GM12864 (cell line): Measurements from ENCODE around the gene CISD3.

Experiments used
- DNase-seq: peaks from one replicate; pipeline ENCODE4 v3.0.0-alpha.2; 2011; ENCODE audit warnings: low read depth
- H3K4me3 ChIP-seq: 2 replicates; pipeline ENCODE4 v1.5.1; 2011; ENCODE audit warnings: mild to moderate bottlenecking, low read depth, low read length, control low read depth
- TF ChIP-seq, protein P1 (sequence below): IDR thresholded peaks from 2 replicates; pipeline ENCODE4 v1.5.1; 2011; ENCODE audit warnings: low read depth, mild to moderate bottlenecking, moderate library complexity, low read length, control low read depth, inconsistent platforms; ENCODE audit errors: missing control alignments

CISD3 gene

DNA sequence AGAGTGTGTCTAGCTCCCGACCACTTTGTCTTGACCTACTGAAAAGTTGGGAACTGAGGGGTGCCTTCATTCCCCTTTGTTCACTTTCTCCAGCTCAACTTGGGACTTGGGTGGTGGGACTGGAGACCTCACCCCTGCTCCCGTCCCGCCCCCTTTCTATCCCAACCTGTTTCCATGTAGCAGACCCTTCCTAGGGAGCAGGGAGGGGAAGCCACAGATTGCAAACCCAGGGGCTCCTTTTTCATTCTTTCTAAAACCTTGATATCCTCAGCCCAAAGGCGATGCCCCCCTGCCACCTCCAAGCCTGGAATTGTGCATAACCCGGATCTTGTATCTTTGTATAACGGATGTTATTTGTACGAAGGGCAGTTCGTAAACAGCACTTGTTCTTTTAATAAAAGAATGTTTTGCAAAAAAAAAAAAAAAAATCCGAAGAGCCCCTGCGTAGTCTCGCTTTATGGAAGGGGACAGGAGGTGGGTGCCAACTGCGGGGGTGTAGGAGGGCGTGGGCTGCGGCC, 714 bp upstream of the CISD3 start:
- peak overlapping the region; percentile 59 for H3K4me3 ChIP-seq
- no peak for DNase-seq
- TF ChIP-seq, protein P1, sequence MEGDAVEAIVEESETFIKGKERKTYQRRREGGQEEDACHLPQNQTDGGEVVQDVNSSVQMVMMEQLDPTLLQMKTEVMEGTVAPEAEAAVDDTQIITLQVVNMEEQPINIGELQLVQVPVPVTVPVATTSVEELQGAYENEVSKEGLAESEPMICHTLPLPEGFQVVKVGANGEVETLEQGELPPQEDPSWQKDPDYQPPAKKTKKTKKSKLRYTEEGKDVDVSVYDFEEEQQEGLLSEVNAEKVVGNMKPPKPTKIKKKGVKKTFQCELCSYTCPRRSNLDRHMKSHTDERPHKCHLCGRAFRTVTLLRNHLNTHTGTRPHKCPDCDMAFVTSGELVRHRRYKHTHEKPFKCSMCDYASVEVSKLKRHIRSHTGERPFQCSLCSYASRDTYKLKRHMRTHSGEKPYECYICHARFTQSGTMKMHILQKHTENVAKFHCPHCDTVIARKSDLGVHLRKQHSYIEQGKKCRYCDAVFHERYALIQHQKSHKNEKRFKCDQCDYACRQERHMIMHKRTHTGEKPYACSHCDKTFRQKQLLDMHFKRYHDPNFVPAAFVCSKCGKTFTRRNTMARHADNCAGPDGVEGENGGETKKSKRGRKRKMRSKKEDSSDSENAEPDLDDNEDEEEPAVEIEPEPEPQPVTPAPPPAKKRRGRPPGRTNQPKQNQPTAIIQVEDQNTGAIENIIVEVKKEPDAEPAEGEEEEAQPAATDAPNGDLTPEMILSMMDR = no peak

DNA sequence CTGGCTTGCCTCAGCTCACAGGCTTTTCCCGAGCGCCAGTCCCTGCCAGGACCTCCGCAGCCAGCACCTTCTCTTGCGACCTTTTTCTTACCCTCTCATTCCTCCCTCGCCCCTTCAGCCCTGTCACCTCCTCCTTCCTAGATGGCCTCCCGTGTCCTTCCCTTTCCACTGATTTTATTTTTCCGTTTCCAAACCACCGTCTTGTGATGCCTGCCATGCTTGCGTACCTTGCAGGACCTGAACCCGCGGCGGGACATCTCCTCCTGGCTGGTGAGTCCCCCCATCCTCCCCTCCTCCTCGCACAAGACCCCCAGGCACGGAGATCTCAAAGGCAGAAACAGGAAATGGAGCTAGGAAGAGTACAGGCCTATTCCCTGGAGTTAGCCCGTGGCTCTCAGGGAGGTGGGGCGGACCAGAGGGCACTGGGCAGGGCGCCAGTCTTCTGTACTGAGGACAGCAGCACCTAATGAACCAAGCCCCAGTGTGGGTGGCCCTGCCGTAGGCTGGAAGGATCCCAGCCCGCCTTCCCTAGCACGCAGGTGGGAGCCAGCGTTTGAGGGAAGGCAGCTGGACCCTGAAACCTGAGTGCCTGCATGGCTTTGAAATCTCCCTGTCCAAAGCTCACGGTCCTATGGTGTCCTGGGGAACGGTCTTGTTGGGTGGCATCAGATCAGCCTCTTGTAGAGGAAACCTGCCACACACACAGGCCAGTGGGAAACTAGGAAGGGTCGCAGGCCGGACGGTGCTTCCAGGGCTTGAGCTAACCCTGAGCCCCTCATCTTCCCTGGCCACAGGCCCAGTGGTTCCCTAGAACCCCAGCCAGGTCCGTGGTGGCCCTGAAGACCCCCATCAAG, 612 bp downstream of the CISD3 start:
- no peak for DNase-seq
- TF ChIP-seq, protein P1 = no peak
- peak overlapping the region; percentile 70 for H3K4me3 ChIP-seq

DNA sequence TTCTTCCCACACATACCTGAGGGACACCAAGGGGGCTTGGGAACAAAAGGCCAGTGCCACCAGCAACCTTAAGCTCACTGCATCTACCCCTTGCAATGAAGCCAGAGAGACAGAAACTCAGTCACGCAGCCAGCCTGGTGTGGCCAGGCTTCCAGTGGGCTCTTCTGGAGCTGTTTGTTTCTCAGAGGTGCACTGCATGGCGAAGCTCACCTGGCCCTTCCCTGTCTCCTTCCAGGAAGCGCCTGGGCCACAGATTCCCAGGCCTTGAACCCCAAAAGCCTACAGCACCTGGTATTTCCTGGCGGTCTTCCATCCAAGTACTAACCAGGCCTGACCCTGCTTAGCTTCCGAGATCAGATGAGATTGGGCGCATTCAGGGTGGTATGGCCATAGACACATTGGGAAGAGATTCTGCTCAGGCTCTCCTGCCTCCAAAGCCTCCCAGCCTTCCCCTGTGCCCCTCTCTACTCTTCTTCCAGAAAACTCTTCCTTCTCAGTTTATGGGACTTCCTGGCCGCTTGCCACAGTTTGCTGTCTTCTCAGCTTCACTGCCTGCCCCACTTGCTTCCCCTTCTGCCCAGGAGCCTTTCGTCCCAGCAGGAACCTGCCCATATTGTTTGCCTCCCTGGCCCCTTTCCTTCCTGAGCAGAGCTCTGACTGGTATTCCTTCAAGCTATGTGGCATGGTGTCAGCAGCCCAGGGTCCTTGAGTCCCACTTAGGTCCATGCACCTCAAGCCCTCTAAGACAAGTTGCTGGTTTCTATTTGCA, 1.6 kb downstream of the CISD3 start:
- TF ChIP-seq, protein P1 = no peak
- no peak for DNase-seq
- H3K4me3 ChIP-seq = peak overlapping the region; percentile 70

DNA sequence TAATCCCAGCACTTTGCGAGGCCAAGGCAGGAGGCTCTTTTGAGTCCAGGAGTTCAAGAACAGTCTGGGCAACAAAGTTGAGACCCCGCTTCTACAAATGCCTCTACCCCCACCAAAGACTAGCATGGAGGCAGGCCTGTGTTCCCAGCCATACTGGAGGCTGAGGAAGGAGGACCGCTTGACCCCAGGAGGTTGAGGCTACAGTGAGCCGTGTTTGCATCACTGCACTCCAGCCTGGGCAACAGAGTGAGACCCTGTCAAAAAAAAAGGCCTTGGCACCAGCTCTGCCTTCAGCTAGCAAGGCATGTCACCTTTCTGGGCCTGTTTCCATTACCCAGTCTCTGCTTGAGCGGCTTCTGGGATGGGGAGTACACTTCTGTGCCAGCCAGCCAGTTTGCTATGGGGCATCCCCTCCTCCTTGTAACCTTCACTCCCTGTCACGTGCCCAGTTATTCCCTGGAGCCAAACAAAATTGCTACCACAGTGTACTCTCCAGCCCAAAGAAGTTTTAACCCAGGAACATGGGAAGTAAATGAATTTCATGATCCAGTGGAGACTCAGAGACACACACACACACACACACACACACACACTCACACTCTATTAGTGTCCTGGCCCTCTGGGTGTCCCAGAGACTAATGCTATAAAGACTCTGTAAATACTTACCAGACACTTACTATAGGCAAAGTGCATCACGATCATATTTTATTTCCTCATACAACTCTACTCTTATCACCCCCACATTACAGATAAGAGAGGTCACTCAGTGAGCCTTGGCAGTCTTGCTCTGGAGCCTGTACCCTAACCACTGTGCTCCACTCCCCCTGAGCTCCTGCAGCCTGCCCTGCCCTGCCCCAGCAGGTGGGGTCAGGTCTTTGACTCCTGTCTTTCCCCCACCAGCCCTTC, 2.5 kb downstream of the CISD3 start:
- H3K4me3 ChIP-seq = no peak overlapping the region
- no peak for DNase-seq
- TF ChIP-seq, protein P1 = no peak

DNA sequence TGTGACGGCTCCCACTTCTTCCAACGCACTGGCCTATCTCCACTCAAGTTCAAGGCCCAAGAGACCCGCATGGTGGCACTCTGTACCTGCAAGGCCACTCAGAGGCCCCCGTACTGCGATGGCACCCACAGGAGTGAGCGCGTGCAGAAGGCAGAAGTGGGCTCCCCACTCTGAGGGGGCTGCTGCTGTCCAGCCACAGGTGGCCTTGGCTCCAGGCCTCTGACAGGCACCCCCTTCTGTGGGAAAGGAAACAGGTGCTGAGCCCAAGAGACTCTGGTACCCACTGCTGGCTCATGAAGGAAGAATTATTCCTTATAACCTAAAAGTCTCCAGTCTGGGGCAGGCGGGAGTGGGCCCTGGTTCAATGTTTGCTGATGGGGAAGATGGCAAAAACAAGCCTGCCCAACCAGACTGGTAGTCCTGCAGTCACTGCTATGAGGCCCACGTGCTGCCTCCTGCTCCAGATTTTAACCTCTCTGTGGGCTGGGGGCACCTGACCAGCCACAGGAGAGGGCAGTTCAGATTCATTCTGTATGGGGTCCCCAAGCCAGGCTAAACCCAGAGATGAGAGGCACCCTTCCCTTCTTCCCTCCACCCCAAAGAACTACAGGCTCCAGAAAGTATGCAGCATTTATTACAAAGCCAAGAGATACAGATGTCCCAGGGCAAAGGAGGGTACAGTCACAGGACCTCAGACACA, 3.3 kb downstream of the CISD3 start:
- DNase-seq = no peak
- H3K4me3 ChIP-seq = no peak overlapping the region
- TF ChIP-seq, protein P1 = no peak
